ENCODE results near the gene OSBP.

Gene OSBP

GRCh38 chr11:59602432-59602831, 13.1 kb downstream of the OSBP start:
- H3K9ac ChIP-seq (ENCODE audit: low read length): peak overlapping the region; percentile 30
- peaks cover 96% of the 10 kb centered on the region for H3K36me3 ChIP-seq (ENCODE audit: control insufficient read depth, insufficient read depth, low read length)
- H3K9me3 ChIP-seq (ENCODE audit: control insufficient read depth, insufficient read depth, low read depth, low read length): no peaks in the 10 kb centered on the region
- no peak overlapping the region for H3K27ac ChIP-seq (ENCODE audit: low read depth, low read length)
- no peak overlapping the region for H3K4me3 ChIP-seq (ENCODE audit: low read depth, low read length)
- no peaks in the 10 kb centered on the region for H3K27me3 ChIP-seq (ENCODE audit: control insufficient read depth, insufficient read depth, low read length)
- no peaks in the 10 kb centered on the region for H3K4me1 ChIP-seq (ENCODE audit: control insufficient read depth, insufficient read depth, low read length)

GRCh38 chr11:59601788-59602187, 13.8 kb downstream of the OSBP start:
- Histone ChIP-seq H3K27me3 (ENCODE audit: control insufficient read depth, insufficient read depth, low read length) (no peaks in the 10 kb centered on the region), H3K27ac (ENCODE audit: low read depth, low read length) (no peak overlapping the region), H3K9me3 (ENCODE audit: control insufficient read depth, insufficient read depth, low read depth, low read length) (no peaks in the 10 kb centered on the region), H3K36me3 (ENCODE audit: control insufficient read depth, insufficient read depth, low read length) (peaks cover 94% of the 10 kb centered on the region), H3K4me1 (ENCODE audit: control insufficient read depth, insufficient read depth, low read length) (no peaks in the 10 kb centered on the region), H3K9ac (ENCODE audit: low read length) (no peak overlapping the region), H3K4me3 (ENCODE audit: low read depth, low read length) (no peak overlapping the region)

DNA sequence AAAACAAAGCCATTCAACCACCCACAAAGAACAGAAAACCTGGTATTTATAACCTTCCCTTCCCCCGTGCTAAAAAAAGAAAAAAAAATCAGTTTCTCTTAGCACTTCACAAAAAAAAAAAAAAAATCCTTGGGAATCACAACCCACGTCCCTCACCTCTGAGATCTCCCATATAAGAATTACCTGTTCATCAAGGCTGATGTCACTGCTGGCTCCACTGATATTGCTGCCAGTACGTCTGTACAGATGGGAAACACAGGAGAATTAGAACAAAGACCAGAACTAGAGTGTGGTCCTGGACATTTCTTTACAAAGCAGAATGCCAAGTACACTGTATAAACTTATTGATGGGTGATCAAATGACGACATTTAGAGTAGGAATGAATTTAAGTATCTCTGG, 14.9 kb downstream of the OSBP start:
- H3K27me3 ChIP-seq (ENCODE audit: control insufficient read depth, insufficient read depth, low read length): no peaks in the 10 kb centered on the region
- H3K9me3 ChIP-seq (ENCODE audit: control insufficient read depth, insufficient read depth, low read depth, low read length): no peaks in the 10 kb centered on the region
- no peak overlapping the region for H3K27ac ChIP-seq (ENCODE audit: low read depth, low read length)
- no peaks in the 10 kb centered on the region for H3K4me1 ChIP-seq (ENCODE audit: control insufficient read depth, insufficient read depth, low read length)
- peaks cover 93% of the 10 kb centered on the region for H3K36me3 ChIP-seq (ENCODE audit: control insufficient read depth, insufficient read depth, low read length)
- no peak overlapping the region for H3K9ac ChIP-seq (ENCODE audit: low read length)
- no peak overlapping the region for H3K4me3 ChIP-seq (ENCODE audit: low read depth, low read length)

DNA sequence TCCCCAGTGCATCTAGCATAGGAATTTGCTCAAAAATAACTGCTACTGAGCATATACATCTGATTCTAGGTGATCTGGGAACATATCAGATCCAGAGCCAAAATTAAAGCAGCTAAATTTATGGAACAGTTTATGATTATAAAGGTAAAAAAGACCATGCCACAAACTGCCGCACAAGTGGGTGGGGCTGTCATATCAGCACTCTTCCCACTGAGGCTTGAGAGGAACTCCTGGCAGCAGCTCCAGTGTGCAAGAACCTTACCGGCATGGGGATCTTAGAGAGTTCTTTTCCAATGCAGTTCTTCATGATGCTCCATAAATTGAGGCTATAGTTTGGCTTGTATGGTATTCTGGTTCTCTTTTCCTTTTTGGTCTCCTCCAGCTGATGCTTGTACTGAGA, 15.3 kb downstream of the OSBP start:
- peaks cover 92% of the 10 kb centered on the region for H3K36me3 ChIP-seq (ENCODE audit: control insufficient read depth, insufficient read depth, low read length)
- no peaks in the 10 kb centered on the region for H3K9me3 ChIP-seq (ENCODE audit: control insufficient read depth, insufficient read depth, low read depth, low read length)
- H3K27me3 ChIP-seq (ENCODE audit: control insufficient read depth, insufficient read depth, low read length): no peaks in the 10 kb centered on the region
- H3K4me1 ChIP-seq (ENCODE audit: control insufficient read depth, insufficient read depth, low read length): no peaks in the 10 kb centered on the region
- H3K27ac ChIP-seq (ENCODE audit: low read depth, low read length): no peak overlapping the region
- H3K9ac ChIP-seq (ENCODE audit: low read length): no peak overlapping the region
- no peak overlapping the region for H3K4me3 ChIP-seq (ENCODE audit: low read depth, low read length)

DNA sequence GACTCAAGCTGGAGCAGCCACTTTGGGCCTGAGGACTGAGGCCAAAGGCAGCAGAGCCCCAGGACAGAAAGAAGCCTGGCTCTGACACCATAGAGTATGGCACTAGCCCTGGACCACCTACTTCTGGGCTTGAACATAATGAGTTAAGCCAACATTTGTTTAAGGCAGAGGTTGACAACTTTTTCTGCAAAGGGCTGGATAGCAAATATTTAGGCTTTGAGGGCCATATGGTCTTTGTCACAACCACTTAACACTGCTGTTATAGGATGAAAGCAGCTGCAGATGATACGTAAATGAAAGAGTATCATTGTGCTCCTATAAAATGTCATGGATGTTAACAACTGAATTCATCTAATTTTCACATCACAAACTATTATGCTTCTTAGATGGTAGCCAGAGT, 16.6 kb downstream of the OSBP start:
- peaks cover 90% of the 10 kb centered on the region for H3K36me3 ChIP-seq (ENCODE audit: control insufficient read depth, insufficient read depth, low read length)
- no peaks in the 10 kb centered on the region for H3K4me1 ChIP-seq (ENCODE audit: control insufficient read depth, insufficient read depth, low read length)
- H3K4me3 ChIP-seq (ENCODE audit: low read depth, low read length): no peak overlapping the region

DNA sequence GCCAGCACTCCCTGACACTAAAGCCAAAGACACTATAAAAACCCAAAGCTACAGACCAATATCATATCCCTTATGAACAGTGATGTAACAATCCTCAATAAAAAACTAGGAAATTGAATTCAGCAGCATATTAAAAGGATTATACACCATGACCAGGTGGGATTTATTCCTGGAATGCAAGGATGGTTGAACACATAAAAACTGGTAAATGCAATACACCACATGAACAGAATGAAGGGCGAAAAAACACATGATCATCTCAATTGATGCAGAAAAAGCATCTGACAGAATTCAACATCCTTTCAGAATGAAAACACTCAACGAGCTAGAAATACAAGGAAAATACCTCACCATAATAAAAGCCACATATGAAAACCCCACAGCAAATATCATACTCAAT, 31.3 kb downstream of the OSBP start:
- H3K27ac ChIP-seq (ENCODE audit: low read depth, low read length): no peak overlapping the region
- H3K4me3 ChIP-seq (ENCODE audit: low read depth, low read length): no peak overlapping the region
- peaks cover 9% of the 10 kb centered on the region for H3K9me3 ChIP-seq (ENCODE audit: control insufficient read depth, insufficient read depth, low read depth, low read length)
- H3K9ac ChIP-seq (ENCODE audit: low read length): no peak overlapping the region
- peaks cover 74% of the 10 kb centered on the region for H3K36me3 ChIP-seq (ENCODE audit: control insufficient read depth, insufficient read depth, low read length)
- no peaks in the 10 kb centered on the region for H3K4me1 ChIP-seq (ENCODE audit: control insufficient read depth, insufficient read depth, low read length)
- no peaks in the 10 kb centered on the region for H3K27me3 ChIP-seq (ENCODE audit: control insufficient read depth, insufficient read depth, low read length)

More for the DNA sequence above, 16.6 kb downstream of the OSBP start:
- no peak overlapping the region for H3K9ac ChIP-seq (ENCODE audit: low read length)
- no peak overlapping the region for H3K27ac ChIP-seq (ENCODE audit: low read depth, low read length)
- no peaks in the 10 kb centered on the region for H3K9me3 ChIP-seq (ENCODE audit: control insufficient read depth, insufficient read depth, low read depth, low read length)
- H3K27me3 ChIP-seq (ENCODE audit: control insufficient read depth, insufficient read depth, low read length): no peaks in the 10 kb centered on the region

DNA sequence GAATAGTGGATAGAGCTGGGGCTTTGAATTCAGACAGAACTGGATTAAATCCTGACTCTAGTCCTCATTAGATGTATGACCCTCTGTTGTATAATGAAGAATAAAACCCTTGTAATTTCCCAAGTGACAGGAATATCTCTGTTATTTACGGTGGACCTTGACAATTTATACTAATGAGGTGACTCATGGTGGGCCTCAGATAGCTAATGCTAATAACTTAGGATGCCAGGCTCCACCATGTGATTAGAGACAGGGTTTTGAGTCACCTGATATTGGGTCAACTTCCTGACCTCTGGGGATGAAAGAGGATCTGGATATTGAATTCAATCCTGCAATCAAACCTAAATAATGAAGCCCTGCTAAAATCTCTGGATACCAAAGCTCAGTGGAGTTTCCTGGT, 33.6 kb downstream of the OSBP start:
- Histone ChIP-seq H3K9ac (ENCODE audit: low read length) (no peak overlapping the region), H3K9me3 (ENCODE audit: control insufficient read depth, insufficient read depth, low read depth, low read length) (peaks cover 9% of the 10 kb centered on the region), H3K36me3 (ENCODE audit: control insufficient read depth, insufficient read depth, low read length) (peaks cover 77% of the 10 kb centered on the region), H3K4me3 (ENCODE audit: low read depth, low read length) (no peak overlapping the region), H3K4me1 (ENCODE audit: control insufficient read depth, insufficient read depth, low read length) (no peaks in the 10 kb centered on the region), H3K27ac (ENCODE audit: low read depth, low read length) (no peak overlapping the region), H3K27me3 (ENCODE audit: control insufficient read depth, insufficient read depth, low read length) (no peaks in the 10 kb centered on the region)

DNA sequence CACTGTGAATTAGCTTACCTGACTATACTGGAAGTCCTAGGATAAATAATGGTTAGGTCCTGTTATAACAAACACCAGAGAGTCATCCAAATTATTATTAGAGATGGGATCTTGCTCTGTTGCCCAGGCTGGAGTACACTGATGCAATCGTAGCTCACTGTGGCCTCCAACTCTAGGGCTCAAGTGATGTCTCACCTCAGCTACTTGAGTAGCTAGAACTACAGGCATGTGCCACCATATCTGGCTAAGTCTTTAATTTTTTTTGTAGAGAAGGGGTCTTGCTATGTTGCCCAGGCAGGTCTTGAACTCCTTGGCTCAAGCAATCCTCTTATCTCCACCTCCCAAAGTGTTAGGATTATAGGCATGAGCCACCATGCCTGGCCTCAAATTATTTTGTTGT, 37.2 kb downstream of the OSBP start:
- Histone ChIP-seq H3K4me3 (ENCODE audit: low read depth, low read length) (no peak overlapping the region), H3K9ac (ENCODE audit: low read length) (no peak overlapping the region), H3K9me3 (ENCODE audit: control insufficient read depth, insufficient read depth, low read depth, low read length) (no peaks in the 10 kb centered on the region), H3K27me3 (ENCODE audit: control insufficient read depth, insufficient read depth, low read length) (no peaks in the 10 kb centered on the region), H3K4me1 (ENCODE audit: control insufficient read depth, insufficient read depth, low read length) (no peaks in the 10 kb centered on the region), H3K27ac (ENCODE audit: low read depth, low read length) (no peak overlapping the region), H3K36me3 (ENCODE audit: control insufficient read depth, insufficient read depth, low read length) (peaks cover 80% of the 10 kb centered on the region)

- H3K27ac ChIP-seq (ENCODE audit: low read depth, low read length): no peak overlapping the region
- H3K36me3 ChIP-seq (ENCODE audit: control insufficient read depth, insufficient read depth, low read length): peaks cover 59% of the 10 kb centered on the region
- H3K9ac ChIP-seq (ENCODE audit: low read length): no peak overlapping the region
- H3K4me3 ChIP-seq (ENCODE audit: low read depth, low read length): no peak overlapping the region
- H3K4me1 ChIP-seq (ENCODE audit: control insufficient read depth, insufficient read depth, low read length): no peaks in the 10 kb centered on the region
- H3K27me3 ChIP-seq (ENCODE audit: control insufficient read depth, insufficient read depth, low read length): no peaks in the 10 kb centered on the region
- H3K9me3 ChIP-seq (ENCODE audit: control insufficient read depth, insufficient read depth, low read depth, low read length): no peaks in the 10 kb centered on the region
Measured at GRCh38 chr11:59575505-59575904, 40.1 kb downstream of the OSBP start.

DNA sequence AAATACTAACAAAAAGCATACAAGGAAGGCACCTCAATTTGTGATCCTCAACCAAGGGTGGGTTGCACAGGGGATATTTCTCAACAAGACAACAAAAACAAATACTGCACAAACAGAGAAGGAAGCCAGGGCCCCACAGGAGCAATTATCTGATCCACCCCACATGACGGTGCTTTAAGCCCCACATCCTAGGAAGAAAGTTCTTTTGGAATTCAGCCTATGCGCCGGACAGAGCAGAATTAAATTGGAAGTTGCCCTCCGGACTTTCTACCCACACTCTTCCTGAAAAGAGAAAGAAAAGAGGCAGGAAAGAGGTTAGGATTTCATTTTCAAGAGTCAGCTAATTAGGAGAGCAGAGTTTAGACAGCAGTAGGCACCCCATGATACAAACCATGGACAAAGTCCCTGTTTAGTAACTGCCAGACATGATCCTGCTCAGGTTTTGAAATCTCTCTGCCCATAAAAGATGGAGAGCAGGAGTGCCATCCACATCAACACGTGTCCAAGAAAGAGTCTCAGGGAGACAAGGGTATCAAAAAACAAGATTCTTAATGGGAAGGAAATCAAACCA, 40.6 kb downstream of the OSBP start:
- H3K36me3 ChIP-seq (ENCODE audit: control insufficient read depth, insufficient read depth, low read length): peaks cover 54% of the 10 kb centered on the region
- H3K9ac ChIP-seq (ENCODE audit: low read length): no peak overlapping the region
- H3K4me1 ChIP-seq (ENCODE audit: control insufficient read depth, insufficient read depth, low read length): no peaks in the 10 kb centered on the region
- H3K4me3 ChIP-seq (ENCODE audit: low read depth, low read length): no peak overlapping the region
- no peak overlapping the region for H3K27ac ChIP-seq (ENCODE audit: low read depth, low read length)
- no peaks in the 10 kb centered on the region for H3K9me3 ChIP-seq (ENCODE audit: control insufficient read depth, insufficient read depth, low read depth, low read length)
- no peaks in the 10 kb centered on the region for H3K27me3 ChIP-seq (ENCODE audit: control insufficient read depth, insufficient read depth, low read length)

DNA sequence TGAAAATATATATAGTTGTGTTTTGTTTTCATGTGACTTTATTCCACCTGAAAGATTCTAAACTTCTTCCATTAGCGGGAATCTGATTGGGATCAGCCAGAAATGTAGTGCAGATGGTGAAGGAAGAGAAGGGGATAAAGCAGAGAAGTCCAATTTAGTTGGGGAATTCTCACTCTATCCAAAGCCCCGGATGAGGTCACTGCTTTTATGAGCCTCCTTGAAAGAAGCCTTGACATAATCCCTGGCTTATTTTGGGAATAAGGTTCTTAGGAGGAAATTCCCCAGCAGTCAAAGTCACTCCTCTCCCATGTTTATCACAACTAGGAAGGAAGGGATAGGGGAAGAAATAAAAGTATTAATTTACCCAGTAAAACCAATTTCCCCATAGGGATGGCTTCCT, 41.1 kb downstream of the OSBP start:
- H3K4me3 ChIP-seq (ENCODE audit: low read depth, low read length): no peak overlapping the region
- no peak overlapping the region for H3K9ac ChIP-seq (ENCODE audit: low read length)
- H3K27ac ChIP-seq (ENCODE audit: low read depth, low read length): no peak overlapping the region
- H3K4me1 ChIP-seq (ENCODE audit: control insufficient read depth, insufficient read depth, low read length): no peaks in the 10 kb centered on the region
- H3K36me3 ChIP-seq (ENCODE audit: control insufficient read depth, insufficient read depth, low read length): peaks cover 48% of the 10 kb centered on the region
- H3K27me3 ChIP-seq (ENCODE audit: control insufficient read depth, insufficient read depth, low read length): no peaks in the 10 kb centered on the region
- H3K9me3 ChIP-seq (ENCODE audit: control insufficient read depth, insufficient read depth, low read depth, low read length): no peaks in the 10 kb centered on the region

- Histone ChIP-seq H3K36me3 (ENCODE audit: control insufficient read depth, insufficient read depth, low read length) (peaks cover 37% of the 10 kb centered on the region), H3K27ac (ENCODE audit: low read depth, low read length) (no peak overlapping the region), H3K4me3 (ENCODE audit: low read depth, low read length) (no peak overlapping the region), H3K9me3 (ENCODE audit: control insufficient read depth, insufficient read depth, low read depth, low read length) (no peaks in the 10 kb centered on the region), H3K4me1 (ENCODE audit: control insufficient read depth, insufficient read depth, low read length) (no peaks in the 10 kb centered on the region), H3K27me3 (ENCODE audit: control insufficient read depth, insufficient read depth, low read length) (no peaks in the 10 kb centered on the region), H3K9ac (ENCODE audit: low read length) (no peak overlapping the region)
Measured at GRCh38 chr11:59573216-59573615, 42.4 kb downstream of the OSBP start.

Measured in HUES6 (cell line).